T-helper 2 cell treated with Interferon-gamma antibody and Interleukin-4, amounts not matched to agents 100 ng/mL and 5 ng/mL, for 36 hours (primary cell): ENCODE results near the gene CLRN2. TPM values are rescaled to one million over a fixed set of nuclear protein-coding genes. Genes with fewer than 3 reads are reported as not detected.

Experiments
- total RNA-seq: library from RNA; stranded (reverse); gene quantifications from 2 replicates; pipeline ENCODE4 v1.2.3, GENCODE V29; 2022

Gene CLRN2
- total RNA-seq, 1 donor from 2014 or later: not detected

Other genes with a start within 250 kb of the CLRN2 start
- 21.0 and 21.8 TPM in 2 replicates for gene QDPR, start 3.1 kb upstream of the CLRN2 start, total RNA-seq
- gene LAP3, start 62.0 kb downstream of the CLRN2 start, total RNA-seq: 97.4 and 101 TPM in 2 replicates
- 40.7 and 45.7 TPM in 2 replicates for gene MED28, start 99.5 kb downstream of the CLRN2 start, total RNA-seq